HG03045 (cell line): Measurements from ENCODE around the gene NUMA1.

ENCODE experiments used
- ATAC-seq: cut with Tn5 transposase; IDR thresholded peaks from one replicate; pipeline ENCODE4 v1.9.1; 2021; ENCODE audit warnings: mild to moderate bottlenecking, moderate library complexity; ENCODE audit not compliant: unreplicated experiment

Gene NUMA1

GRCh38 chr11:72001834-72002591 is 78.3 kb downstream of the NUMA1 start:
- ATAC-seq = no peak

GRCh38 chr11:72001285-72001684 is 79.1 kb downstream of the NUMA1 start:
- no peak for ATAC-seq

- ATAC-seq = no peak
These were observed 80.0 kb downstream of the NUMA1 start for GRCh38 chr11:72000202-72000867.

- ATAC-seq = no peak
These were observed 80.5 kb downstream of the NUMA1 start for GRCh38 chr11:71999798-72000197.

GRCh38 chr11:71999362-71999761 is 81.0 kb downstream of the NUMA1 start:
- ATAC-seq = no peak

GRCh38 chr11:71998649-71999310 is 81.6 kb downstream of the NUMA1 start, which contains the start of gene IL18BP:
Gene IL18BP (plus strand): TSS chr11:71998909. CDS start chr11:71999985, 1,076 bp downstream.
- ATAC-seq = no peak

- no peak for ATAC-seq
These were observed 82.3 kb downstream of the NUMA1 start for GRCh38 chr11:71998061-71998460.

- ATAC-seq = no peak
These were observed 82.7 kb downstream of the NUMA1 start for GRCh38 chr11:71997594-71997993.

GRCh38 chr11:71996946-71997345 is 83.4 kb downstream of the NUMA1 start:
- ATAC-seq = no peak

GRCh38 chr11:71996517-71996916 is 83.8 kb downstream of the NUMA1 start:
- ATAC-seq = no peak

GRCh38 chr11:71995726-71996291 is 84.5 kb downstream of the NUMA1 start:
- ATAC-seq = no peak

GRCh38 chr11:71994786-71995185 is 85.6 kb downstream of the NUMA1 start:
- no peak for ATAC-seq

GRCh38 chr11:71992136-71992730 is 88.1 kb downstream of the NUMA1 start:
- ATAC-seq = no peak

- peak; percentile 65 for ATAC-seq
These were observed 88.8 kb downstream of the NUMA1 start for GRCh38 chr11:71991494-71991893.

- ATAC-seq = no peak
These were observed 89.6 kb downstream of the NUMA1 start for GRCh38 chr11:71990701-71991100.

GRCh38 chr11:71988050-71988449 is 92.3 kb downstream of the NUMA1 start:
- ATAC-seq = no peak

- no peak for ATAC-seq
These were observed 92.8 kb downstream of the NUMA1 start for GRCh38 chr11:71987521-71987920.

GRCh38 chr11:71986131-71986530 is 94.2 kb downstream of the NUMA1 start:
- ATAC-seq = no peak

- ATAC-seq = no peak
These were observed 100.7 kb downstream of the NUMA1 start for GRCh38 chr11:71979602-71980001.

GRCh38 chr11:71979094-71979493 is 101.2 kb downstream of the NUMA1 start:
- no peak for ATAC-seq
